A549 (cell line): ENCODE results near the gene CCDC117. TPM values are rescaled to one million over a fixed set of nuclear protein-coding genes. Genes with fewer than 3 reads are reported as not detected.
"Not testable (repeated sequence)": the region's sequence is repeated elsewhere in the genome, so short reads cannot be mapped to it uniquely, and the experiment has no call there.

Experiments
- ATAC-seq, 2 experiments: fragments of 200-7000 bp in 1 of 2; fragments of >200 bp in 1 of 2; cut with Nextera tagmentation in 1 of 2; cut with Tn5 transposase in 1 of 2; 3 replicates each; pipeline versions ENCODE4 v1.8.0 to v1.9.1; 2018 to 2020; ENCODE audit warnings: mild to moderate bottlenecking in 1 of 2, moderate library complexity in 1 of 2
- CTCF ChIA-PET: fragments of 300-600 bp; sonication (Branson Sonifier 250); formaldehyde crosslinking; extraction: SDS; loops from one replicate; lab custom pipeline; 2021; ENCODE audit warnings: antibody characterized with exemption, inconsistent platforms; lab: Yijun Ruan, JAX
- POLR2A ChIA-PET: fragments of 350-600 bp; formaldehyde crosslinking; extraction: SDS; loops from one replicate; lab custom pipeline; 2021; ENCODE audit warnings: antibody characterized with exemption, inconsistent platforms; lab: Yijun Ruan, JAX
- DNase-seq, 2 experiments: peaks; one replicate each; pipeline versions ENCODE4 v3.0.0 to v3.0.0-alpha.2; 2011 to 2016; ENCODE audit warnings: low read depth in 1 of 2, low spot score in 1 of 2
- FAIRE-seq: peaks from 2 replicates; lab custom pipeline; 2011; peaks lifted over from hg19 to GRCh38; lab: Jason Lieb, UNC
- H3K27ac ChIP-seq, 2 experiments: fragments of >200 bp; sonication (Bioruptor Twin); formaldehyde crosslinking; 3 replicates each; pipeline ENCODE4 v1.5.1; 2016 to 2017
- H3K4me1 ChIP-seq: fragments of >200 bp; sonication (Bioruptor Twin); formaldehyde crosslinking; 3 replicates; pipeline ENCODE4 v1.6.1; 2016
- H3K4me2 ChIP-seq: fragments of >200 bp; sonication (Bioruptor Twin); formaldehyde crosslinking; 3 replicates; pipeline ENCODE4 v1.6.1; 2016
- H3K4me3 ChIP-seq: fragments of >200 bp; sonication (Bioruptor Twin); formaldehyde crosslinking; 3 replicates; pipeline ENCODE4 v1.5.1; 2016
- H3K9me3 ChIP-seq: fragments of >200 bp; sonication (Bioruptor Twin); formaldehyde crosslinking; 3 replicates; pipeline ENCODE4 v1.6.1; 2016
- BHLHE40 ChIP-seq: IDR thresholded peaks from 2 replicates; pipeline ENCODE4 v1.6.1; 2012; ENCODE audit warnings: low read depth, low read length, inconsistent platforms
- CBX8 ChIP-seq: fragments of 200-600 bp; sonication (generic); IDR thresholded peaks from 2 replicates; pipeline ENCODE4 v1.6.1; 2016
- EHF ChIP-seq: fragments of 250-450 bp; sonication (Bioruptor Pico); IDR thresholded peaks from 2 replicates; pipeline ENCODE4 v1.5.0; 2020; ENCODE audit warnings: mild to moderate bottlenecking
- ESRRA ChIP-seq: fragments of 150-350 bp; IDR thresholded peaks from 2 replicates; pipeline ENCODE4 v1.6.1; 2014; ENCODE audit warnings: mild to moderate bottlenecking, low read length, borderline replicate concordance
- GATA3 ChIP-seq: IDR thresholded peaks from 2 replicates; pipeline ENCODE4 v1.6.1; 2012; ENCODE audit warnings: borderline replicate concordance
- HDAC2 ChIP-seq: fragments of 200-600 bp; sonication (generic); IDR thresholded peaks from 2 replicates; pipeline ENCODE4 v1.6.1; 2016
- HOXB5 ChIP-seq: fragments of 250-450 bp; sonication (Bioruptor Pico); IDR thresholded peaks from 2 replicates; pipeline ENCODE4 v1.5.0; 2020; ENCODE audit warnings: mild to moderate bottlenecking, moderate library complexity
- MAFK ChIP-seq: fragments of 450-650 bp; IDR thresholded peaks from 2 replicates; pipeline ENCODE4 v1.6.1; 2014; ENCODE audit not compliant: partially characterized antibody
- SMC3 ChIP-seq: fragments of >200 bp; sonication (Bioruptor Twin); formaldehyde crosslinking; IDR thresholded peaks from 3 replicates; pipeline ENCODE4 v1.6.1; 2018; ENCODE audit warnings: inconsistent platforms
- TFCP2L1 ChIP-seq: fragments of 250-450 bp; sonication (Bioruptor Pico); IDR thresholded peaks from 2 replicates; pipeline ENCODE4 v1.5.0; 2021; ENCODE audit warnings: mild to moderate bottlenecking
- ZNF302 ChIP-seq: fragments of 250-450 bp; sonication (Bioruptor Pico); IDR thresholded peaks from 2 replicates; pipeline ENCODE4 v1.9.0; 2021; ENCODE audit warnings: inconsistent platforms, mild to moderate bottlenecking, moderate library complexity
- WGBS: methylation state at CpG from one replicate; pipeline ENCODE4 v1.1.6; 2017; ENCODE audit errors: missing lambda C conversion rate; 5-methylcytosine and 5-hydroxymethylcytosine counted together
- polyA plus RNA-seq, 4 experiments: library from polyadenylated mRNA; depleted of rRNA in 3 of 4; stranded (reverse); fragments of >200 nt; fragmentation: RNase III in 1 of 4; extraction: RNeasy Plus Mini Kit Qiagen cat#74134 plus additional on column Dnase treatment in 1 of 4; gene quantifications; 2 replicates in 3 of 4; 3 replicates in 1 of 4; pipeline ENCODE4 v1.2.3, GENCODE V29; 2011 to 2017
- TF ChIP-seq, protein P1 (sequence below): fragments of >200 bp; sonication (Bioruptor Twin); formaldehyde crosslinking; IDR thresholded peaks from 3 replicates; pipeline ENCODE4 v1.5.1; 2016

Gene CCDC117
- polyA plus RNA-seq, 2 of the 4 experiments (the other 2 are of a cell fraction), result 12.2 to 24.1 TPM

DNA sequence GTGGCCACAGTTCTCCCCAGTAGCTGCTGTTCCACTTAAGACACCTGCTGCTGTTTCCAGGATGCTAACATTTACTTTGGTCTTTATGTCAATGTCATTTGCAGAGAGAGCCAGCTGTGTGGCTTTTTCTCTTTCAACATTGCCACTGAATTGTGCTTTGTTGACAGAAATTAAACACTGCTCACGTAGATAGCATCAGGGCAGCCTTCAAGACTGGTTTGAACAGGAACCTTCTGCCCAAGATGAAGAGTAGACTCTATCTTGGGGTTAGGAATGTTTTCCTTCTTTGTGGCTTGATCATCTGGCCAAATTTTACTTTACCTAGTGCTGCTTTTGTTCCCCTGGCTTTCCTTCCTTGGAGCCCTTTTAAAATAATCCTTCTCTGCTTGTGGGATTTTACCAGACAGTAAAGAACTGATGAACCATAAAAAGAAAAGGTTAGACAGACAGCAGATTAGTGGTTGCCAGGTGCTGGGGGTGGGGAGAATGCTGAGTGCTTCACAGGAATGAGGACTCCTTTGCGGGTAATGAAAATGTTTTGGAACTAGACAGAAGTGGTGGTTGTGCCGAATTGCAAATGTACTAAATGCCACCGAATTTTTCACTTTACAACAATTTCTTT, 50.5 kb downstream of the CCDC117 start:
- ATAC-seq (no peak), DNase-seq (no peak), FAIRE-seq (no peak)
- TF ChIP-seq GATA3 (peak; percentile 38; the same call in 1 of the 2 replicates), EHF (CRISPR knock-in tag) (no peak), ESRRA (no peak), ZNF302 (no peak), TFCP2L1 (CRISPR knock-in tag) (no peak), MAFK (peak; percentile 47), HDAC2 (no peak), BHLHE40 (no peak), SMC3 (no peak)
- TF ChIP-seq, protein P1, sequence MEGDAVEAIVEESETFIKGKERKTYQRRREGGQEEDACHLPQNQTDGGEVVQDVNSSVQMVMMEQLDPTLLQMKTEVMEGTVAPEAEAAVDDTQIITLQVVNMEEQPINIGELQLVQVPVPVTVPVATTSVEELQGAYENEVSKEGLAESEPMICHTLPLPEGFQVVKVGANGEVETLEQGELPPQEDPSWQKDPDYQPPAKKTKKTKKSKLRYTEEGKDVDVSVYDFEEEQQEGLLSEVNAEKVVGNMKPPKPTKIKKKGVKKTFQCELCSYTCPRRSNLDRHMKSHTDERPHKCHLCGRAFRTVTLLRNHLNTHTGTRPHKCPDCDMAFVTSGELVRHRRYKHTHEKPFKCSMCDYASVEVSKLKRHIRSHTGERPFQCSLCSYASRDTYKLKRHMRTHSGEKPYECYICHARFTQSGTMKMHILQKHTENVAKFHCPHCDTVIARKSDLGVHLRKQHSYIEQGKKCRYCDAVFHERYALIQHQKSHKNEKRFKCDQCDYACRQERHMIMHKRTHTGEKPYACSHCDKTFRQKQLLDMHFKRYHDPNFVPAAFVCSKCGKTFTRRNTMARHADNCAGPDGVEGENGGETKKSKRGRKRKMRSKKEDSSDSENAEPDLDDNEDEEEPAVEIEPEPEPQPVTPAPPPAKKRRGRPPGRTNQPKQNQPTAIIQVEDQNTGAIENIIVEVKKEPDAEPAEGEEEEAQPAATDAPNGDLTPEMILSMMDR, result no peak
- POLR2A ChIA-PET, result no interaction called here
- no peak overlapping the region for H3K4me3 ChIP-seq
- no peaks in the 10 kb centered on the region for H3K9me3 ChIP-seq
- H3K27ac ChIP-seq, result peak overlapping the region in 1 of 2 experiments; percentile 16; a peak in 1 of 6 replicates
- CTCF ChIA-PET, result interaction anchor here (1.1 to 2.1 kb wide), 2 partner anchors 222 to 223 kb away, joined by 4 to 8 read pairs; no protein-coding TSS in a partner anchor
- H3K4me1 ChIP-seq, result peaks cover 33% of the 10 kb centered on the region
- WGBS, result 31% methylated on average over 4 of the region's 4 CpGs
- H3K4me2 ChIP-seq, result peak overlapping the region; percentile 41; the same call in 2 of the 3 replicates

DNA sequence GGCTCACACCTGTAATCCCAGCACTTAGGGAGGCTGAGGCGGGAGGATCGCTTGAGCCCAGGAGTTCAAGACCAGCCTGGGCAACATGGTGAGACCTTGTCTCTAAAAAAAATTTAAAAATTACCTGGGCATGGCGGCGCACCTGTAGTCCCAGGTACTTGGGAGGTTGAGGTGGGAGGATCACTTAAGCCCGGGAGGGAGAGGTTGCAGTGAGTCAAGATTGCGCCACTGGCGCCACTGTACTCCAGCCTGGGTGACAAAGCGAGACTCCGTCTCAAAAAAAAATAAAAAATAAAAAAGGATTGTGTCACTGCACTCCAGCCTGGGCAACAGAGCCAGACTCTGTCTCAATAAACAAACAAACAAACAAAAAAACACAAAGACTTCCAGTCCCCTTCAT, 52.0 kb downstream of the CCDC117 start:
- FAIRE-seq, H3K27ac ChIP-seq, H3K4me2 ChIP-seq, POLR2A ChIA-PET, H3K4me3 ChIP-seq, ATAC-seq, DNase-seq, H3K9me3 ChIP-seq: not testable (repeated sequence)
- WGBS, result 96% methylated on average over 9 of the region's 9 CpGs
- peaks cover 19% of the 10 kb centered on the region for H3K4me1 ChIP-seq
- CTCF ChIA-PET, result interaction anchor here (1.1 kb wide), 1 partner anchor 224 kb away, joined by 4 read pairs; no protein-coding TSS in a partner anchor

DNA sequence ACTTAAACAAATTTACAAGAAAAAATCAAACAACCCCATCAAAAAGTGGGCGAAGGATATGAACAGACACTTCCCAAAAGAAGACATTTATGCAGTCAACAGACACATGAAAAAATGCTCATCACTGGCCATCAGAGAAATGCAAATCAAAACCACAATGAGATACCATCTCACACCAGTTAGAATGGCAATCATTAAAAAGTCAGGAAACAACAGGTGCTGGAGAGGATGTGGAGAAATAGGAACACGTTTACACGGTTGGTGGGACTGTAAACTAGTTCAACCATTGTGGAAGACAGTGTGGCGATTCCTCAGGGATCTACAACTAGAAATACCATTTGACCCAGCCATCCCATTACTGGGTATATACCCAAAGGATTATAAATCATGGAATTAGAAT, 53.9 kb downstream of the CCDC117 start:
- POLR2A ChIA-PET, H3K4me3 ChIP-seq, ATAC-seq, FAIRE-seq, H3K27ac ChIP-seq, H3K4me2 ChIP-seq, CTCF ChIA-PET, H3K9me3 ChIP-seq, DNase-seq: not testable (repeated sequence)
- WGBS, result 83% methylated on average over 4 of the region's 4 CpGs
- peaks cover 10% of the 10 kb centered on the region; the same call in 1 of the 3 replicates for H3K4me1 ChIP-seq

DNA sequence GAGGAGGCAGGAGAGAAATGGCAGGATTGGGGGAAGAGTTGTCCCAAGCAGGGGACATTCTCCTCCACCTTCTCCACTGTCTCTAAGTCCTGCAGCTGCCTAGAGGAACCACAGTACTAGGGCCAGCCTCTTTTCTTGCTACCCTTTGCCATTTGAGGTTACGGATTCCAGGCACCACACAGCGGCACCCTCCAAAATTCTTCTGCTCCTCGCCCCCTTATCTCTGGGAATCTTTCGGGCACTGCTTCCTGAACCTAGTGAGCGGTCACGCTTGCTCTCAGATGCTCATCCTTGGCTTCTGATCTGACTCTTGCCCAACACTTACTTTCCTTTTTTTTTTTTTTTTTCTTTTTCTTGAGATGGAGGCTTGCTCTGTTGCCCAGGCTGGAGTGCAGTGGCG, 54.4 kb downstream of the CCDC117 start:
- TF ChIP-seq HOXB5 (CRISPR knock-in tag), result no peak
- no peak for TF ChIP-seq EHF (CRISPR knock-in tag)
- no peak for TF ChIP-seq CBX8
- TF ChIP-seq, all 56 proteins: peak for 0
- no peak overlapping the region for H3K4me2 ChIP-seq
- no peak for ATAC-seq
- ChIA-PET POLR2A (no interaction called here), CTCF (interaction anchor here (4.6 kb wide), 1 partner anchor 226 kb away, joined by 79 read pairs; no protein-coding TSS in a partner anchor)
- H3K9me3 ChIP-seq, result no peaks in the 10 kb centered on the region
- H3K27ac ChIP-seq, result no peak overlapping the region
- no peak overlapping the region for H3K4me3 ChIP-seq
- peaks cover 10% of the 10 kb centered on the region; the same call in 1 of the 3 replicates for H3K4me1 ChIP-seq
- 95% methylated on average over 7 of the region's 7 CpGs for WGBS
- no peak for FAIRE-seq
- no peak for DNase-seq
